Natural killer cell (primary cell): Measurements from ENCODE around the gene ADAMTSL1. TPM values are rescaled to one million over a fixed set of nuclear protein-coding genes. Genes with fewer than 3 reads are reported as not detected.

ENCODE experiments used
- ATAC-seq, 3 donors: fragments of 150-1000 bp in 2 of 3; fragments of 200-7000 bp in 1 of 3; cut with Tn5 transposase; 1 replicate in 1 of 3; 2 replicates in 2 of 3; pipeline ENCODE4 v1.10.0; 2021; ENCODE audit warnings: mild to moderate bottlenecking in 2 of 3, moderate library complexity in 2 of 3
- DNase-seq, 2 donors: peaks; one replicate each; pipeline versions ENCODE4 v3.0.0 to v3.0.0-alpha.2; 2013 to 2021; ENCODE audit warnings: mixed read lengths in 1 of 2
- H3K27ac ChIP-seq: one replicate; pipeline ENCODE4 v1.5.1; 2013; ENCODE audit warnings: mild to moderate bottlenecking, low read length
- H3K27me3 ChIP-seq: one replicate; pipeline ENCODE4 v1.6.1; 2013; ENCODE audit warnings: low read length; ENCODE audit not compliant: control insufficient read depth, insufficient read depth
- H3K36me3 ChIP-seq: one replicate; pipeline ENCODE4 v1.6.1; 2013; ENCODE audit warnings: low read length; ENCODE audit not compliant: control insufficient read depth, insufficient read depth
- H3K4me1 ChIP-seq: one replicate; pipeline ENCODE4 v1.6.1; 2013; ENCODE audit warnings: low read length; ENCODE audit not compliant: control insufficient read depth, insufficient read depth
- H3K4me3 ChIP-seq: one replicate; pipeline ENCODE4 v1.5.1; 2013; ENCODE audit warnings: low read length
- H3K9me3 ChIP-seq: one replicate; pipeline ENCODE4 v1.6.1; 2013; ENCODE audit warnings: low read length; ENCODE audit not compliant: control insufficient read depth, insufficient read depth
- H3K27ac Mint-ChIP-seq, 2 donors: one replicate each; pipeline ENCODE4 v1.8.0; 2022; ENCODE audit warnings: mild to moderate bottlenecking in 2 of 2, mixed read lengths in 2 of 2, moderate library complexity in 1 of 2
- H3K27me3 Mint-ChIP-seq, 2 donors: one replicate each; pipeline ENCODE4 v1.8.0; 2022; ENCODE audit warnings: low read depth in 2 of 2, mixed read lengths in 2 of 2
- H3K36me3 Mint-ChIP-seq: one replicate; pipeline ENCODE4 v1.8.0; 2022; ENCODE audit warnings: mixed read lengths
- H3K4me1 Mint-ChIP-seq, 2 donors: one replicate each; pipeline ENCODE4 v1.8.0; 2022; ENCODE audit warnings: mixed read lengths in 2 of 2
- H3K4me3 Mint-ChIP-seq: one replicate; pipeline ENCODE4 v1.8.0; 2022; ENCODE audit warnings: mild to moderate bottlenecking, moderate library complexity, mixed read lengths
- H3K9me3 Mint-ChIP-seq, 2 donors: one replicate each; pipeline ENCODE4 v1.8.0; 2022; ENCODE audit warnings: mixed read lengths in 2 of 2
- CTCF ChIP-seq: fragments of 200-600 bp; IDR thresholded peaks from one replicate; pipeline ENCODE4 v1.8.0; 2022; ENCODE audit warnings: antibody characterized with exemption
- WGBS: methylation state at CpG from one replicate; pipeline ENCODE4 v1.1.7; 2013; ENCODE audit warnings: missing lambda C conversion rate; ENCODE audit not compliant: insufficient coverage; 5-methylcytosine and 5-hydroxymethylcytosine counted together
- intact Hi-C: fragments of 100-400 bp; cut with micrococcal nuclease; formaldehyde crosslinking; loops from one replicate; pipeline ENCODE4 v1.14.2; 2022
- total RNA-seq, 4 donors: library from RNA; stranded (reverse); fragments of 120-200 nt in 1 of 4; gene quantifications; one replicate each; pipeline versions ENCODE4 v1.2.3 to v1.2.4, GENCODE V29; 2013 to 2022

The ADAMTSL1 gene
- total RNA-seq, 3 donors from 2014 or later (not counting 1 experiment from before 2014, with no cell fraction given), result not detected

- H3K27me3 Mint-ChIP-seq, result no peaks in the 10 kb centered on the region
- no peak for DNase-seq
These were observed 314.3 kb downstream of the ADAMTSL1 start for GRCh38 chr9:18788256-18788655.

GRCh38 chr9:18791074-18791473 is 317.1 kb downstream of the ADAMTSL1 start:
- H3K4me3 Mint-ChIP-seq, result no peak overlapping the region
- no peaks in the 10 kb centered on the region for H3K36me3 ChIP-seq
- H3K4me3 ChIP-seq, result no peak overlapping the region
- no peaks in the 10 kb centered on the region for H3K36me3 Mint-ChIP-seq
- peaks cover 0 to 4% of the 10 kb centered on the region in 2 donors for H3K27me3 Mint-ChIP-seq
- H3K9me3 Mint-ChIP-seq, result no peaks in the 10 kb centered on the region
- ATAC-seq (no peak), DNase-seq (no peak)
- no peak overlapping the region for H3K27ac Mint-ChIP-seq
- H3K27ac ChIP-seq, result no peak overlapping the region
- intact Hi-C loops, result no loop called here
- 100% methylated on average over 4 of the region's 5 CpGs for WGBS
- no peaks in the 10 kb centered on the region for H3K9me3 ChIP-seq
- no peaks in the 10 kb centered on the region for H3K4me1 ChIP-seq
- H3K4me1 Mint-ChIP-seq, result no peaks in the 10 kb centered on the region
- TF ChIP-seq CTCF, result no peak
- H3K27me3 ChIP-seq, result no peaks in the 10 kb centered on the region

More at GRCh38 chr9:18788256-18788655, 314.3 kb downstream of the ADAMTSL1 start:
- Mint-ChIP-seq H3K27ac (no peak overlapping the region), H3K9me3 (no peaks in the 10 kb centered on the region), H3K4me1 (no peaks in the 10 kb centered on the region), H3K36me3 (no peaks in the 10 kb centered on the region), H3K4me3 (no peak overlapping the region)
- Histone ChIP-seq H3K9me3 (no peaks in the 10 kb centered on the region), H3K27ac (no peak overlapping the region), H3K27me3 (no peaks in the 10 kb centered on the region), H3K4me1 (no peaks in the 10 kb centered on the region), H3K36me3 (no peaks in the 10 kb centered on the region), H3K4me3 (no peak overlapping the region)
- ATAC-seq, result no peak
- no peak for TF ChIP-seq CTCF
- 95% methylated on average over 8 of the region's 10 CpGs for WGBS
- intact Hi-C loops, result no loop called here

DNA sequence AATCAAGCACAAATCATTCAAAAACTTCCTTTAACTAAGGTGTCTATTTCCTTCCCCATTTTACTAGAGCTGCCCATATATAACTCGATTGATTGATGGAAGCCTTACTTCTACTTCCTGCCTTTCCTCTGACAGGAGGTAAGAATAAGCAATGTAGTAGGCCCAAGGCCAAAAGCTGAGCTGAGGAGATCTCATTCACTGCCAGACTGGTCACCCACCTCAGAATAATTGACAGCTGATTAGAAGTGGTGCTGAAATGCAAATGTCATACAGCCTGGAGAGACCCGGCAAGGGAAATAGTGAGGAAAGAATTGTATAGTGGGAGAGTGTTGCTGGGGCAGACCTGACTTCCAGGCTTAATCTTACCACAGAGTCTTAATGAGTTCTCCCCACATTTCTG is 319.2 kb downstream of the ADAMTSL1 start:
- H3K27ac Mint-ChIP-seq, result no peak overlapping the region
- H3K36me3 ChIP-seq, result no peaks in the 10 kb centered on the region
- H3K4me3 Mint-ChIP-seq, result no peak overlapping the region
- no peaks in the 10 kb centered on the region for H3K4me1 Mint-ChIP-seq
- DNase-seq (no peak), ATAC-seq (no peak)
- no peak for TF ChIP-seq CTCF
- H3K9me3 Mint-ChIP-seq, result no peaks in the 10 kb centered on the region
- H3K4me3 ChIP-seq, result no peak overlapping the region
- H3K27me3 ChIP-seq, result no peaks in the 10 kb centered on the region
- no peaks in the 10 kb centered on the region for H3K4me1 ChIP-seq
- no peaks in the 10 kb centered on the region for H3K9me3 ChIP-seq
- intact Hi-C loops, result no loop called here
- H3K27ac ChIP-seq, result no peak overlapping the region
- WGBS, result no CpG with 5 or more reads among the region's 2 CpGs
- no peaks in the 10 kb centered on the region for H3K36me3 Mint-ChIP-seq
- H3K27me3 Mint-ChIP-seq, result peaks cover 0 to 4% of the 10 kb centered on the region in 2 donors

DNA sequence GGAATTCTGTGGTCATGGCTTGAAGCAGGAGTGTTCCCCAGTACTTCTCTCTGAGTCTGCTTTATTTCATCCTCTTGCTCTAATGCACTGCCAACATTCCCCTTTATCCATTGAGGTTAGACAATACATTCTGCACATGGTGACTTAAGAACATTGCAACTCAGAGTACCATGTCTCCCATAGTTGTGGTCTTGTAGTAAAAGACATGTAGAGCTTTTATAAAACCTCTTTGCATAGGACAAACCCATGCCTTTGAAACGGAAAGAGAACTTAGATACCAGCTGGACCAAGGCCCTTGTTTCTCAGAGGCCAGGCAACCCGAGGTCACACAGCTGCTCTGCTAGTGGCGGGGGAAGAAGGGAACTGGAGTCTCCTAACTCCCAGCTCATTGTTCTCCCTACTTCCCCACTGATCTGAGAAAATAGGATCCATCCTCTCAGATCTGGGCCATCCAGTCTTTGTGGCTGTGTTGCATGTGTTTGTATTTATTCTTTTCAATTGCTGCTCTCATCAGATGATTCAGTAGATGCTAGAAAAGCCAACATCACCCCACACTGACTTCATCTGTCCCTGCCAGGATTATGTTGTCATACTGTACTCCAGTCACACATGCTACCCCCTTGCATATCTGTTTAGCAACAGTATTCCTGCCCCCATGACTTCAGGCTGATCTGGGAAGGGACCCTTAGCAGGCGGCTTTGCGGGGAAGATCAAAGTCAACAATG is 322.2 kb downstream of the ADAMTSL1 start:
- H3K27ac ChIP-seq, result no peak overlapping the region
- H3K4me3 ChIP-seq, result no peak overlapping the region
- Mint-ChIP-seq H3K27me3 (peaks cover 0 to 4% of the 10 kb centered on the region in 2 donors), H3K36me3 (no peaks in the 10 kb centered on the region), H3K4me1 (no peaks in the 10 kb centered on the region), H3K4me3 (no peak overlapping the region), H3K9me3 (no peaks in the 10 kb centered on the region), H3K27ac (no peak overlapping the region)
- DNase-seq (no peak), ATAC-seq (no peak)
- intact Hi-C loops, result no loop called here
- no peak for TF ChIP-seq CTCF
- H3K36me3 ChIP-seq, result no peaks in the 10 kb centered on the region
- no peaks in the 10 kb centered on the region for H3K27me3 ChIP-seq
- 82% methylated on average over 4 of the region's 5 CpGs for WGBS
- no peaks in the 10 kb centered on the region for H3K4me1 ChIP-seq
- no peaks in the 10 kb centered on the region for H3K9me3 ChIP-seq
